ENCODE results near the gene SH3YL1. TPM values are rescaled to one million over a fixed set of nuclear protein-coding genes. Genes with fewer than 3 reads are reported as not detected.

SH3YL1 gene
- total and polyA plus RNA-seq, 4 donors: 6.4 to 19.2 (median 13.9) TPM

DNA sequence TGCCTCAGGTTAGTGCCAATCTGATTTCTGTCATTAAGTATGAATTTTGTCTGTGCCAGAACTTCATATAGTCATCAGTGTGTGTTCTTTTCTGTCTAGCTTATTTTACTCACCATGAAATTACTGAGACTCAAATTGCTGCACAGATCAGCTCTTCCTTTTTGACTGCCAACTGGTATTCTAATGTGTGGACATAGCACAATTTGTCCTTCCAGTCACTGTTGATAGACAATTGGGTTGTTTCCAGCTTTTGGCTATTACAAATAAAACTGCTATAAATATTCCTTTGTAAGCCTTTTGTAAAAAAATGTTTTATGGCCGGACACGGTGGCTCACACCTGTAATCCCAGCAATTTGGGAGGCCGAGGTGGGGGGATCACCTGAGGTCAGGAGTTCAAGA is 7.7 kb downstream of the SH3YL1 start:
- H3K27me3 ChIP-seq (ENCODE audit: control insufficient read depth in 4 of 4, insufficient read depth in 4 of 4, low read length in 3 of 4): no peaks in the 10 kb centered on the region
- TF ChIP-seq NR2F2 (IDR thresholded peaks at IDR 0.05) (no peak), GABPA (IDR thresholded peaks at IDR 0.05 in 1 of 2, conservative IDR thresholded peaks at IDR 0.05 in 1 of 2) (no peak), YY1 (IDR thresholded peaks at IDR 0.05) (no peak)
- TF ChIP-seq, protein P1, sequence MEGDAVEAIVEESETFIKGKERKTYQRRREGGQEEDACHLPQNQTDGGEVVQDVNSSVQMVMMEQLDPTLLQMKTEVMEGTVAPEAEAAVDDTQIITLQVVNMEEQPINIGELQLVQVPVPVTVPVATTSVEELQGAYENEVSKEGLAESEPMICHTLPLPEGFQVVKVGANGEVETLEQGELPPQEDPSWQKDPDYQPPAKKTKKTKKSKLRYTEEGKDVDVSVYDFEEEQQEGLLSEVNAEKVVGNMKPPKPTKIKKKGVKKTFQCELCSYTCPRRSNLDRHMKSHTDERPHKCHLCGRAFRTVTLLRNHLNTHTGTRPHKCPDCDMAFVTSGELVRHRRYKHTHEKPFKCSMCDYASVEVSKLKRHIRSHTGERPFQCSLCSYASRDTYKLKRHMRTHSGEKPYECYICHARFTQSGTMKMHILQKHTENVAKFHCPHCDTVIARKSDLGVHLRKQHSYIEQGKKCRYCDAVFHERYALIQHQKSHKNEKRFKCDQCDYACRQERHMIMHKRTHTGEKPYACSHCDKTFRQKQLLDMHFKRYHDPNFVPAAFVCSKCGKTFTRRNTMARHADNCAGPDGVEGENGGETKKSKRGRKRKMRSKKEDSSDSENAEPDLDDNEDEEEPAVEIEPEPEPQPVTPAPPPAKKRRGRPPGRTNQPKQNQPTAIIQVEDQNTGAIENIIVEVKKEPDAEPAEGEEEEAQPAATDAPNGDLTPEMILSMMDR (IDR thresholded peaks at IDR 0.05; ENCODE audit: low read depth, low read length, missing input control): no peak
- TF ChIP-seq, protein P2, sequence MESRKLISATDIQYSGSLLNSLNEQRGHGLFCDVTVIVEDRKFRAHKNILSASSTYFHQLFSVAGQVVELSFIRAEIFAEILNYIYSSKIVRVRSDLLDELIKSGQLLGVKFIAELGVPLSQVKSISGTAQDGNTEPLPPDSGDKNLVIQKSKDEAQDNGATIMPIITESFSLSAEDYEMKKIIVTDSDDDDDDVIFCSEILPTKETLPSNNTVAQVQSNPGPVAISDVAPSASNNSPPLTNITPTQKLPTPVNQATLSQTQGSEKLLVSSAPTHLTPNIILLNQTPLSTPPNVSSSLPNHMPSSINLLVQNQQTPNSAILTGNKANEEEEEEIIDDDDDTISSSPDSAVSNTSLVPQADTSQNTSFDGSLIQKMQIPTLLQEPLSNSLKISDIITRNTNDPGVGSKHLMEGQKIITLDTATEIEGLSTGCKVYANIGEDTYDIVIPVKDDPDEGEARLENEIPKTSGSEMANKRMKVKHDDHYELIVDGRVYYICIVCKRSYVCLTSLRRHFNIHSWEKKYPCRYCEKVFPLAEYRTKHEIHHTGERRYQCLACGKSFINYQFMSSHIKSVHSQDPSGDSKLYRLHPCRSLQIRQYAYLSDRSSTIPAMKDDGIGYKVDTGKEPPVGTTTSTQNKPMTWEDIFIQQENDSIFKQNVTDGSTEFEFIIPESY (IDR thresholded peaks at IDR 0.05): no peak
- no peaks in the 10 kb centered on the region for H3K9me3 ChIP-seq (ENCODE audit: control insufficient read depth in 4 of 4, low read length in 3 of 4)
- no peak overlapping the region for H3K4me3 ChIP-seq (ENCODE audit: low read depth in 1 of 3, low read length in 3 of 3)
- no peak overlapping the region for H3K9ac ChIP-seq (ENCODE audit: low read depth in 1 of 2, low read length in 2 of 2)
- no peak overlapping the region for H3K27ac ChIP-seq (ENCODE audit: low read depth in 1 of 2, low read length in 2 of 2)
- H3K36me3 ChIP-seq (ENCODE audit: control insufficient read depth in 4 of 4, insufficient read depth in 3 of 4, low read depth in 1 of 4, low read length in 3 of 4): no peaks in the 10 kb centered on the region
- DNase-seq (ENCODE audit: low spot score): no peak
- peaks cover 5 to 12% (median 9%) of the 10 kb centered on the region in 4 donors for H3K4me1 ChIP-seq (ENCODE audit: control insufficient read depth in 4 of 4, insufficient read depth in 4 of 4, low read length in 3 of 4)
- 54% methylated on average over 3 of the region's 3 CpGs for WGBS

DNA sequence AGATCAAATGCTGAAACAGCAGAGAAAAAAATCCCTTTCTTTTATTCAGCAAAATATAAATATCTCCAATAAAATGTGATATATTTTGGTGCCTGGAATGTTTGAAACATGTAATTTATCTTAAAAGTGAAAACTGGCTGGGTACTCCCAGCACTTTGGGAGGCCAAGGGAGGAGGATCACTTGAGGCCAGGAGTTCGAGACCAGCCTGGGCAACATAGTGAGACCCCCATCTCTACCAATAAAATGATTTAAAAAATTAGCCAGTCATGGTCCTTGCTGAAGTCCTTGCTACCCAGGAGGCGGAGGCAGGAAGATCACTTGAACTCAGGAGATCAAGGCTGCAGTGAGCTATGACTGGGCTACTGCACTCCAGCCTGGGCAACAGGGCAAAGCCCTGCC is 8.6 kb downstream of the SH3YL1 start:
- Histone ChIP-seq H3K27ac (ENCODE audit: low read depth in 1 of 2, low read length in 2 of 2) (no peak overlapping the region), H3K27me3 (ENCODE audit: control insufficient read depth in 4 of 4, insufficient read depth in 4 of 4, low read length in 3 of 4) (no peaks in the 10 kb centered on the region), H3K4me3 (ENCODE audit: low read depth in 1 of 3, low read length in 3 of 3) (no peak overlapping the region), H3K4me1 (ENCODE audit: control insufficient read depth in 4 of 4, insufficient read depth in 4 of 4, low read length in 3 of 4) (peaks cover under 1 to 4% (median 2%) of the 10 kb centered on the region in 4 donors), H3K9ac (ENCODE audit: low read depth in 1 of 2, low read length in 2 of 2) (no peak overlapping the region), H3K36me3 (ENCODE audit: control insufficient read depth in 4 of 4, insufficient read depth in 3 of 4, low read depth in 1 of 4, low read length in 3 of 4) (no peaks in the 10 kb centered on the region), H3K9me3 (ENCODE audit: control insufficient read depth in 4 of 4, low read length in 3 of 4) (no peaks in the 10 kb centered on the region)
- no peak for DNase-seq (ENCODE audit: low spot score)
- TF ChIP-seq FOXA2 (IDR thresholded peaks at IDR 0.05): no peak
- TF ChIP-seq GABPA (IDR thresholded peaks at IDR 0.05 in 1 of 2, conservative IDR thresholded peaks at IDR 0.05 in 1 of 2): no peak
- no peak for TF ChIP-seq JUND (IDR thresholded peaks at IDR 0.05)
- TF ChIP-seq, protein P1 (IDR thresholded peaks at IDR 0.05; ENCODE audit: low read depth, low read length, missing input control): no peak
- no peak for TF ChIP-seq HNF4A (conservative IDR thresholded peaks at IDR 0.05)
- TF ChIP-seq, protein P3, sequence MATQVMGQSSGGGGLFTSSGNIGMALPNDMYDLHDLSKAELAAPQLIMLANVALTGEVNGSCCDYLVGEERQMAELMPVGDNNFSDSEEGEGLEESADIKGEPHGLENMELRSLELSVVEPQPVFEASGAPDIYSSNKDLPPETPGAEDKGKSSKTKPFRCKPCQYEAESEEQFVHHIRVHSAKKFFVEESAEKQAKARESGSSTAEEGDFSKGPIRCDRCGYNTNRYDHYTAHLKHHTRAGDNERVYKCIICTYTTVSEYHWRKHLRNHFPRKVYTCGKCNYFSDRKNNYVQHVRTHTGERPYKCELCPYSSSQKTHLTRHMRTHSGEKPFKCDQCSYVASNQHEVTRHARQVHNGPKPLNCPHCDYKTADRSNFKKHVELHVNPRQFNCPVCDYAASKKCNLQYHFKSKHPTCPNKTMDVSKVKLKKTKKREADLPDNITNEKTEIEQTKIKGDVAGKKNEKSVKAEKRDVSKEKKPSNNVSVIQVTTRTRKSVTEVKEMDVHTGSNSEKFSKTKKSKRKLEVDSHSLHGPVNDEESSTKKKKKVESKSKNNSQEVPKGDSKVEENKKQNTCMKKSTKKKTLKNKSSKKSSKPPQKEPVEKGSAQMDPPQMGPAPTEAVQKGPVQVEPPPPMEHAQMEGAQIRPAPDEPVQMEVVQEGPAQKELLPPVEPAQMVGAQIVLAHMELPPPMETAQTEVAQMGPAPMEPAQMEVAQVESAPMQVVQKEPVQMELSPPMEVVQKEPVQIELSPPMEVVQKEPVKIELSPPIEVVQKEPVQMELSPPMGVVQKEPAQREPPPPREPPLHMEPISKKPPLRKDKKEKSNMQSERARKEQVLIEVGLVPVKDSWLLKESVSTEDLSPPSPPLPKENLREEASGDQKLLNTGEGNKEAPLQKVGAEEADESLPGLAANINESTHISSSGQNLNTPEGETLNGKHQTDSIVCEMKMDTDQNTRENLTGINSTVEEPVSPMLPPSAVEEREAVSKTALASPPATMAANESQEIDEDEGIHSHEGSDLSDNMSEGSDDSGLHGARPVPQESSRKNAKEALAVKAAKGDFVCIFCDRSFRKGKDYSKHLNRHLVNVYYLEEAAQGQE (IDR thresholded peaks at IDR 0.05): no peak
- 98% methylated on average over 2 of the region's 2 CpGs for WGBS

Measured in liver (tissue), 9 donors.